GM23338 (cell line): ENCODE results near the gene TPCN2.

ENCODE experiments used
- CTCF ChIP-seq, 2 experiments: fragments of 200-600 bp in 1 of 2; sonication (generic) in 1 of 2; conservative IDR thresholded peaks; 2 replicates each; pipeline versions ENCODE4 v1.5.1 to v1.6.1; 2016 to 2017; ENCODE audit warnings: antibody characterized with exemption in 2 of 2, low read depth in 2 of 2, mild to moderate bottlenecking in 2 of 2, moderate library complexity in 1 of 2
- EZH2phosphoT487 ChIP-seq: fragments of 200-600 bp; sonication (generic); IDR thresholded peaks from one replicate; pipeline ENCODE4 v1.8.1; 2018; ENCODE audit warnings: antibody characterized with exemption; ENCODE audit not compliant: unreplicated experiment
- POLR2AphosphoS5 ChIP-seq: IDR thresholded peaks from 2 replicates; pipeline ENCODE4 v1.6.1; 2016; ENCODE audit warnings: antibody characterized with exemption, low read depth
- REST ChIP-seq: IDR thresholded peaks from one replicate; pipeline ENCODE4 v1.6.1; 2018; ENCODE audit warnings: antibody characterized with exemption; ENCODE audit not compliant: unreplicated experiment
- ZNF114 ChIP-seq: fragments of 250-450 bp; sonication (Bioruptor Pico); IDR thresholded peaks from 2 replicates; pipeline ENCODE4 v1.5.0; 2020; ENCODE audit warnings: mild to moderate bottlenecking, moderate library complexity
- ZNF331 ChIP-seq: fragments of 250-450 bp; sonication (Bioruptor Pico); IDR thresholded peaks from 2 replicates; pipeline ENCODE4 v1.5.0; 2020; ENCODE audit warnings: low read depth, mild to moderate bottlenecking, moderate library complexity

- no peak for TF ChIP-seq CTCF (conservative IDR thresholded peaks at IDR 0.05; ENCODE audit: low read depth in 2 of 2)
- TF ChIP-seq ZNF114 (CRISPR knock-in tag), result no peak
- TF ChIP-seq REST, result no peak
- no peak for TF ChIP-seq ZNF331 (CRISPR knock-in tag)
- TF ChIP-seq POLR2AphosphoS5, result no peak
- no peak for TF ChIP-seq EZH2phosphoT487
Measured at GRCh38 chr11:69084371-69084770, 35.6 kb downstream of the TPCN2 start.
